Measurements from ENCODE around the gene NT5C1A.

GRCh38 chr1:39695016-39695415 is 23.1 kb upstream of the NT5C1A start:
- no peak for TF ChIP-seq CTCF (IDR thresholded peaks at IDR 0.05)
- no peak for TF ChIP-seq EZH2 (IDR thresholded peaks at IDR 0.05; ENCODE audit: borderline replicate concordance, insufficient read depth, low read depth, low read length, poor library complexity, severe bottlenecking)
